ENCODE data around the gene PPP2R2C. TPM values are rescaled to one million over a fixed set of nuclear protein-coding genes. Genes with fewer than 3 reads are reported as not detected.
A peak's percentile ranks its signal among the peaks of the same experiment; 100 is the strongest.

The PPP2R2C gene
- total and polyA plus RNA-seq, 7 experiments from 2014 or later: not detected

GRCh38 chr4:6470502-6471306 lies 1.7 kb downstream of the PPP2R2C start:
- ATAC-seq: no peak
- Mint-ChIP-seq H3K9me3 (peaks cover 0 to 9% (median 0%) of the 10 kb centered on the region in 11 donors), H3K27me3 (peaks cover 48 to 71% (median 68%) of the 10 kb centered on the region in 5 donors), H3K36me3 (no peaks in the 10 kb centered on the region), H3K4me1 (peaks cover 0 to 9% (median 5%) of the 10 kb centered on the region in 7 donors), H3K27ac (no peak overlapping the region), H3K4me3 (peak overlapping the region in 8 of 10 donors; percentile 21 to 75 (median 52))
- Histone ChIP-seq H3K9me3 (ENCODE audit: control insufficient read depth in 2 of 3, low read length in 3 of 3) (no peaks in the 10 kb centered on the region), H3K4me3 (ENCODE audit: low read length) (no peak overlapping the region), H3K27me3 (ENCODE audit: control insufficient read depth in 2 of 2, insufficient read depth in 2 of 2, low read length in 2 of 2) (no peaks in the 10 kb centered on the region), H3K4me1 (ENCODE audit: control insufficient read depth in 2 of 2, insufficient read depth in 2 of 2, low read length in 2 of 2) (no peaks in the 10 kb centered on the region), H3K27ac (ENCODE audit: low read depth, low read length) (no peak overlapping the region), H3K36me3 (ENCODE audit: control insufficient read depth in 2 of 3, insufficient read depth in 3 of 3, low read length in 3 of 3) (no peaks in the 10 kb centered on the region)
- CTCF ChIA-PET: no interaction called here
- POLR2A ChIA-PET: no interaction called here
- no peak for DNase-seq
- intact Hi-C loops (cut with micrococcal nuclease): no loop called here

GRCh38 chr4:6469898-6470501 lies 2.4 kb downstream of the PPP2R2C start:
- Histone ChIP-seq H3K36me3 (ENCODE audit: control insufficient read depth in 2 of 3, insufficient read depth in 3 of 3, low read length in 3 of 3) (no peaks in the 10 kb centered on the region), H3K27ac (ENCODE audit: low read depth, low read length) (no peak overlapping the region), H3K27me3 (ENCODE audit: control insufficient read depth in 2 of 2, insufficient read depth in 2 of 2, low read length in 2 of 2) (no peaks in the 10 kb centered on the region), H3K4me3 (ENCODE audit: low read length) (no peak overlapping the region), H3K9me3 (ENCODE audit: control insufficient read depth in 2 of 3, low read length in 3 of 3) (no peaks in the 10 kb centered on the region), H3K4me1 (ENCODE audit: control insufficient read depth in 2 of 2, insufficient read depth in 2 of 2, low read length in 2 of 2) (no peaks in the 10 kb centered on the region)
- DNase-seq: no peak
- intact Hi-C loops (cut with micrococcal nuclease): no loop called here
- H3K9me3 Mint-ChIP-seq: peaks cover 0 to 4% (median 0%) of the 10 kb centered on the region in 11 donors
- peak overlapping the region in 8 of 10 donors; percentile 21 to 75 (median 52) for H3K4me3 Mint-ChIP-seq
- CTCF ChIA-PET: no interaction called here
- H3K36me3 Mint-ChIP-seq: no peaks in the 10 kb centered on the region
- peak overlapping the region in 1 of 9 donors; percentile 13 for H3K27ac Mint-ChIP-seq
- peaks cover 0 to 9% (median 5%) of the 10 kb centered on the region in 7 donors for H3K4me1 Mint-ChIP-seq
- peaks cover 44 to 67% (median 62%) of the 10 kb centered on the region in 5 donors for H3K27me3 Mint-ChIP-seq
- POLR2A ChIA-PET: no interaction called here
- no peak for ATAC-seq

GRCh38 chr4:6469144-6469543 lies 3.3 kb downstream of the PPP2R2C start:
- ChIA-PET CTCF (no interaction called here), POLR2A (no interaction called here)
- Histone ChIP-seq H3K4me1 (ENCODE audit: control insufficient read depth in 2 of 2, insufficient read depth in 2 of 2, low read length in 2 of 2) (no peaks in the 10 kb centered on the region), H3K4me3 (ENCODE audit: low read length) (no peak overlapping the region), H3K9me3 (ENCODE audit: control insufficient read depth in 2 of 3, low read length in 3 of 3) (no peaks in the 10 kb centered on the region), H3K27me3 (ENCODE audit: control insufficient read depth in 2 of 2, insufficient read depth in 2 of 2, low read length in 2 of 2) (no peaks in the 10 kb centered on the region), H3K36me3 (ENCODE audit: control insufficient read depth in 2 of 3, insufficient read depth in 3 of 3, low read length in 3 of 3) (no peaks in the 10 kb centered on the region), H3K27ac (ENCODE audit: low read depth, low read length) (no peak overlapping the region)
- Mint-ChIP-seq H3K9me3 (peaks cover 0 to 2% (median 0%) of the 10 kb centered on the region in 11 donors), H3K4me1 (peaks cover 0 to 9% (median 5%) of the 10 kb centered on the region in 7 donors), H3K36me3 (no peaks in the 10 kb centered on the region), H3K27ac (no peak overlapping the region), H3K27me3 (peaks cover 45 to 66% (median 54%) of the 10 kb centered on the region in 5 donors), H3K4me3 (peak overlapping the region in 5 of 10 donors; percentile 1 to 75 (median 24))
- DNase-seq (no peak), ATAC-seq (no peak)
- intact Hi-C loops (cut with micrococcal nuclease): no loop called here

GRCh38 chr4:6468376-6468775 lies 4.0 kb downstream of the PPP2R2C start:
- no peak for DNase-seq
- Histone ChIP-seq H3K27ac (ENCODE audit: low read depth, low read length) (no peak overlapping the region), H3K4me3 (ENCODE audit: low read length) (no peak overlapping the region), H3K27me3 (ENCODE audit: control insufficient read depth in 2 of 2, insufficient read depth in 2 of 2, low read length in 2 of 2) (no peaks in the 10 kb centered on the region), H3K4me1 (ENCODE audit: control insufficient read depth in 2 of 2, insufficient read depth in 2 of 2, low read length in 2 of 2) (no peaks in the 10 kb centered on the region), H3K36me3 (ENCODE audit: control insufficient read depth in 2 of 3, insufficient read depth in 3 of 3, low read length in 3 of 3) (no peaks in the 10 kb centered on the region), H3K9me3 (ENCODE audit: control insufficient read depth in 2 of 3, low read length in 3 of 3) (no peaks in the 10 kb centered on the region)
- peak overlapping the region in 1 of 10 donors; percentile 13 for H3K4me3 Mint-ChIP-seq
- H3K9me3 Mint-ChIP-seq: peaks cover 0 to 2% (median 0%) of the 10 kb centered on the region in 11 donors
- H3K27ac Mint-ChIP-seq: no peak overlapping the region
- intact Hi-C loops (cut with micrococcal nuclease): no loop called here
- ChIA-PET POLR2A (no interaction called here), CTCF (no interaction called here)
- H3K27me3 Mint-ChIP-seq: peaks cover 47 to 60% (median 53%) of the 10 kb centered on the region in 5 donors
- ATAC-seq: no peak
- peaks cover 0 to 9% (median 5%) of the 10 kb centered on the region in 7 donors for H3K4me1 Mint-ChIP-seq
- H3K36me3 Mint-ChIP-seq: no peaks in the 10 kb centered on the region

- H3K9me3 ChIP-seq (ENCODE audit: control insufficient read depth in 2 of 3, low read length in 3 of 3): no peaks in the 10 kb centered on the region
- H3K36me3 Mint-ChIP-seq: no peaks in the 10 kb centered on the region
- peaks cover 39 to 60% (median 48%) of the 10 kb centered on the region in 5 donors for H3K27me3 Mint-ChIP-seq
- no peak overlapping the region for H3K27ac Mint-ChIP-seq
- intact Hi-C loops (cut with micrococcal nuclease): no loop called here
- H3K27me3 ChIP-seq (ENCODE audit: control insufficient read depth in 2 of 2, insufficient read depth in 2 of 2, low read length in 2 of 2): no peaks in the 10 kb centered on the region
- peaks cover 0 to 2% (median 0%) of the 10 kb centered on the region in 11 donors for H3K9me3 Mint-ChIP-seq
- DNase-seq (no peak), ATAC-seq (no peak)
- H3K36me3 ChIP-seq (ENCODE audit: control insufficient read depth in 2 of 3, insufficient read depth in 3 of 3, low read length in 3 of 3): no peaks in the 10 kb centered on the region
- ChIA-PET CTCF (no interaction called here), POLR2A (no interaction called here)
- H3K4me1 Mint-ChIP-seq: peaks cover 0 to 9% (median 5%) of the 10 kb centered on the region in 7 donors
- no peak overlapping the region for H3K4me3 Mint-ChIP-seq
- H3K27ac ChIP-seq (ENCODE audit: low read depth, low read length): no peak overlapping the region
- H3K4me1 ChIP-seq (ENCODE audit: control insufficient read depth in 2 of 2, insufficient read depth in 2 of 2, low read length in 2 of 2): no peaks in the 10 kb centered on the region
- no peak overlapping the region for H3K4me3 ChIP-seq (ENCODE audit: low read length)
Measured at GRCh38 chr4:6467600-6467999, 4.8 kb downstream of the PPP2R2C start.

GRCh38 chr4:6466756-6467381 lies 5.5 kb downstream of the PPP2R2C start:
- Mint-ChIP-seq H3K27me3 (peaks cover 39 to 64% (median 51%) of the 10 kb centered on the region in 5 donors), H3K36me3 (no peaks in the 10 kb centered on the region), H3K27ac (no peak overlapping the region), H3K4me3 (no peak overlapping the region), H3K9me3 (peaks cover 0 to 2% (median 0%) of the 10 kb centered on the region in 11 donors), H3K4me1 (peaks cover 0 to 9% (median 5%) of the 10 kb centered on the region in 7 donors)
- ChIA-PET POLR2A (no interaction called here), CTCF (no interaction called here)
- DNase-seq (no peak), ATAC-seq (no peak)
- Histone ChIP-seq H3K4me3 (ENCODE audit: low read length) (no peak overlapping the region), H3K9me3 (ENCODE audit: control insufficient read depth in 2 of 3, low read length in 3 of 3) (no peaks in the 10 kb centered on the region), H3K27ac (ENCODE audit: low read depth, low read length) (no peak overlapping the region), H3K27me3 (ENCODE audit: control insufficient read depth in 2 of 2, insufficient read depth in 2 of 2, low read length in 2 of 2) (no peaks in the 10 kb centered on the region), H3K36me3 (ENCODE audit: control insufficient read depth in 2 of 3, insufficient read depth in 3 of 3, low read length in 3 of 3) (no peaks in the 10 kb centered on the region), H3K4me1 (ENCODE audit: control insufficient read depth in 2 of 2, insufficient read depth in 2 of 2, low read length in 2 of 2) (no peaks in the 10 kb centered on the region)
- intact Hi-C loops (cut with micrococcal nuclease): no loop called here
